HepG2 (cell line): ENCODE results near the gene SCYL1. TPM values are rescaled to one million over a fixed set of nuclear protein-coding genes. Genes with fewer than 3 reads are reported as not detected.

ENCODE experiments used
- CC2D1A ChIP-seq: sonication (generic); formaldehyde crosslinking; IDR thresholded peaks from 2 replicates; pipeline ENCODE4 v1.8.1; 2023; ENCODE audit warnings: mild to moderate bottlenecking, missing genetic modification reagents
- FOXA1 ChIP-seq, 2 experiments: fragments of 450-650 bp in 1 of 2; sonication (generic) in 1 of 2; formaldehyde crosslinking in 1 of 2; IDR thresholded peaks; 2 replicates each; pipeline versions ENCODE4 v1.4.0 to v1.6.1; 2016 to 2020; ENCODE audit warnings: missing genetic modification reagents in 1 of 2
- GLI4 ChIP-seq: sonication (generic); formaldehyde crosslinking; IDR thresholded peaks from 2 replicates; pipeline ENCODE4 v1.5.1; 2020; ENCODE audit warnings: missing genetic modification reagents, mild to moderate bottlenecking, moderate library complexity, borderline replicate concordance
- ISL2 ChIP-seq: sonication (generic); formaldehyde crosslinking; IDR thresholded peaks from 2 replicates; pipeline ENCODE4 v1.5.0; 2020; ENCODE audit warnings: missing genetic modification reagents
- KAT8 ChIP-seq: IDR thresholded peaks from 2 replicates; pipeline ENCODE4 v1.6.1; 2016; ENCODE audit warnings: missing genetic modification reagents, missing compliant biosample characterization
- KDM2A ChIP-seq: sonication (generic); formaldehyde crosslinking; IDR thresholded peaks from 2 replicates; pipeline ENCODE4 v1.4.0; 2020; ENCODE audit warnings: low read depth, missing genetic modification reagents, borderline replicate concordance
- KLF15 ChIP-seq: sonication (generic); formaldehyde crosslinking; IDR thresholded peaks from 2 replicates; pipeline ENCODE4 v1.8.1; 2023; ENCODE audit warnings: borderline replicate concordance, mild to moderate bottlenecking, inconsistent platforms, missing genetic modification reagents, mixed read lengths
- KLF6 ChIP-seq: IDR thresholded peaks from 2 replicates; pipeline ENCODE4 v1.8.0; 2016; ENCODE audit warnings: missing biosample characterization, missing genetic modification reagents
- MLXIP ChIP-seq: sonication (generic); formaldehyde crosslinking; IDR thresholded peaks from 2 replicates; pipeline ENCODE4 v1.9.0; 2021; ENCODE audit warnings: missing genetic modification reagents, borderline replicate concordance
- MTF2 ChIP-seq: sonication (generic); formaldehyde crosslinking; IDR thresholded peaks from 2 replicates; pipeline ENCODE4 v1.5.0; 2020; ENCODE audit warnings: missing genetic modification reagents, borderline replicate concordance
- MYPOP ChIP-seq: sonication (generic); formaldehyde crosslinking; IDR thresholded peaks from 2 replicates; pipeline ENCODE4 v1.8.1; 2023; ENCODE audit warnings: mild to moderate bottlenecking, moderate library complexity, missing genetic modification reagents
- NFKBIZ ChIP-seq: IDR thresholded peaks from 2 replicates; pipeline ENCODE4 v1.6.1; 2018; ENCODE audit warnings: missing genetic modification reagents, missing compliant biosample characterization
- NFRKB ChIP-seq: fragments of 450-650 bp; IDR thresholded peaks from 2 replicates; pipeline ENCODE4 v1.6.1; 2017
- NR2C2 ChIP-seq: sonication (generic); formaldehyde crosslinking; IDR thresholded peaks from 2 replicates; pipeline ENCODE4 v1.4.0; 2020; ENCODE audit warnings: missing genetic modification reagents, mild to moderate bottlenecking, moderate library complexity, borderline replicate concordance
- RARA ChIP-seq: IDR thresholded peaks from 2 replicates; pipeline ENCODE4 v1.6.1; 2016; ENCODE audit warnings: missing genetic modification reagents, missing compliant biosample characterization
- SRY ChIP-seq: sonication (generic); formaldehyde crosslinking; IDR thresholded peaks from 2 replicates; pipeline ENCODE4 v1.8.0; 2022; ENCODE audit warnings: mild to moderate bottlenecking, missing genetic modification reagents
- U2AF1 ChIP-seq: fragments of 200-400 bp; formaldehyde crosslinking; optimal IDR thresholded peaks from 2 replicates; pipeline ENCODE3; 2017; ENCODE audit warnings: mild to moderate bottlenecking, low read depth, low read length
- YEATS4 ChIP-seq: sonication (generic); formaldehyde crosslinking; IDR thresholded peaks from 2 replicates; pipeline ENCODE4 v1.4.0; 2020; ENCODE audit warnings: missing genetic modification reagents, borderline replicate concordance
- ZFX ChIP-seq: sonication (generic); formaldehyde crosslinking; IDR thresholded peaks from 2 replicates; pipeline ENCODE4 v1.4.0; 2020; ENCODE audit warnings: mild to moderate bottlenecking, low read depth, missing genetic modification reagents, moderate library complexity
- ZNF251 ChIP-seq: sonication (generic); formaldehyde crosslinking; IDR thresholded peaks from 2 replicates; pipeline ENCODE4 v1.9.0; 2021; ENCODE audit warnings: mild to moderate bottlenecking, missing genetic modification reagents
- ZNF296 ChIP-seq: sonication (generic); formaldehyde crosslinking; conservative IDR thresholded peaks from 2 replicates; pipeline ENCODE4 v1.5.0; 2020; ENCODE audit warnings: mild to moderate bottlenecking, missing genetic modification reagents
- ZNF337 ChIP-seq: sonication (generic); formaldehyde crosslinking; IDR thresholded peaks from 2 replicates; pipeline ENCODE4 v1.5.1; 2020; ENCODE audit warnings: missing genetic modification reagents, low read depth, mild to moderate bottlenecking, borderline replicate concordance
- ZNF367 ChIP-seq: sonication (generic); formaldehyde crosslinking; IDR thresholded peaks from 2 replicates; pipeline ENCODE4 v1.4.0; 2020; ENCODE audit warnings: missing genetic modification reagents, borderline replicate concordance
- ZNF552 ChIP-seq: sonication (generic); formaldehyde crosslinking; IDR thresholded peaks from 2 replicates; pipeline ENCODE4 v1.9.0; 2022; ENCODE audit warnings: missing genetic modification reagents, mild to moderate bottlenecking, borderline replicate concordance
- ZNF557 ChIP-seq: sonication (generic); formaldehyde crosslinking; IDR thresholded peaks from 2 replicates; pipeline ENCODE4 v1.4.0; 2020; ENCODE audit warnings: missing genetic modification reagents
- ZNF563 ChIP-seq: sonication (generic); formaldehyde crosslinking; IDR thresholded peaks from 2 replicates; pipeline ENCODE4 v1.8.0; 2022; ENCODE audit warnings: mild to moderate bottlenecking, moderate library complexity, missing genetic modification reagents
- ZNF891 ChIP-seq: sonication (generic); formaldehyde crosslinking; IDR thresholded peaks from 2 replicates; pipeline ENCODE4 v1.5.0; 2020; ENCODE audit warnings: mild to moderate bottlenecking, missing genetic modification reagents
- polyA plus RNA-seq, 8 experiments: library from polyadenylated mRNA; depleted of rRNA in 3 of 8; stranded (reverse) in 7 of 8; unstranded in 1 of 8; fragments of >200 nt; fragmentation: Illumina TruSeq in 4 of 8; extraction: Trizol in 4 of 8; gene quantifications; 2 replicates each; pipeline versions ENCODE4 v1.2.1 to v1.2.3, GENCODE V29; 2011 to 2016; ENCODE audit warnings: low read depth in 4 of 8, missing spikeins in 1 of 8, mixed read lengths in 1 of 8; ENCODE audit not compliant: insufficient read depth in 1 of 8
- total RNA-seq, 5 experiments: library from RNA; depleted of rRNA; stranded (reverse); fragments of >200 nt; fragmentation: Illumina TruSeq; extraction: Trizol; gene quantifications; 2 replicates each; pipeline ENCODE4 v1.2.3, GENCODE V29; 2016; ENCODE audit warnings: low read depth in 1 of 5

SCYL1 gene
- total and polyA plus RNA-seq, 2 of the 13 experiments (the other 11 are each of a cell fraction or from before 2014, with no cell fraction given): 65.9 to 103 TPM

DNA sequence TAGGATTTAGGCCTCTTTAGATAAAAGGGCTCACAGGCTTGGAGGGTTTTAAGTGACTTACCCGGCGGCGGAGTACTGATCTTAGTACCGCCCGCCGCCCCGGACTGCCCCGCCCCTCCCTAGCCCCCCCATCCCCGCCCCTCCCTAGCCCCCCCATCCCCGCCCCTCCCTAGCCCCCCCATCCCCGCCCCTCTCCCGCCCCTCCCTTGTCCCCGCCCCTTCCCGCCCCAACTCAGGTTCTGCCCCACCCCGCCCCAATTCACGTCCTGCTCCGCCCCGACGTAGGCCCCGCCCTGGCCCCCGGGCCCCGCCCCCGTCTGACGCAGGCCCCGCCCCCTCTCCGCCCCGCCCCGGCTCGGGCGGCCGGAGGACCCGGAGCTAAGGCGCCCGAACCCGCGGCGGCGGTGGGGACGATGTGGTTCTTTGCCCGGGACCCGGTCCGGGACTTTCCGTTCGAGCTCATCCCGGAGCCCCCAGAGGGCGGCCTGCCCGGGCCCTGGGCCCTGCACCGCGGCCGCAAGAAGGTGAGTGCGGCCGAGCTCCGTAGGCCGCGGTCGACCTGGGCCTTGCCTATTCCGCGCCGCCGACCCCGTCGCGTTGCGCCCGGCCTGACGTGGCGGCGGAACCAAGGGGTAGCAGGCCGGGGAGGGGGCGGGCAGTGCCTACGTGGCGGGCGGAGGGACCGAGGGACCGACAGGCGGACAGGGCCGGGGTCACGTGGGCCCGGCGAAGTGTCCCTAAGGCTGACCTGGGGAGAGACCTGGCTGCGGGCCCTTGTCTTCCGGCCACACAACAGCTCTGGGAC is at the start of gene SCYL1 (continued):
- TF ChIP-seq MYPOP (CRISPR knock-in tag): 0 out of 2 replicates have a peak, but pooled peaks have one; percentile 21
- no peak for TF ChIP-seq KLF15 (CRISPR knock-in tag)
- no peak for TF ChIP-seq ZNF552
- TF ChIP-seq ISL2 (CRISPR knock-in tag): peak; percentile 51
- peak; percentile 38; the same call in 1 of the 2 replicates for TF ChIP-seq NR2C2
- no peak for TF ChIP-seq NFRKB
- no peak for TF ChIP-seq RARA (CRISPR knock-in tag)
- TF ChIP-seq SRY (CRISPR knock-in tag): peak; percentile 67; the same call in 1 of the 2 replicates
- TF ChIP-seq NFKBIZ (CRISPR knock-in tag): peak; percentile 20; the same call in 1 of the 2 replicates
- peak; percentile 59; the same call in 1 of the 2 replicates for TF ChIP-seq KLF6 (CRISPR knock-in tag)
- TF ChIP-seq ZNF557: no peak
- no peak for TF ChIP-seq CC2D1A (CRISPR knock-in tag)
- TF ChIP-seq ZNF337 (CRISPR knock-in tag): no peak
- TF ChIP-seq ZFX: peak; percentile 96
- TF ChIP-seq ZNF563: peak; percentile 86
- TF ChIP-seq U2AF1: no peak
- TF ChIP-seq KAT8: no peak; the same call in 1 of the 2 replicates
- TF ChIP-seq ZNF296: 0 out of 2 replicates have a peak, but pooled peaks have one; percentile 56
- peak; percentile 89; the same call in 1 of the 2 replicates for TF ChIP-seq YEATS4 (CRISPR knock-in tag)
- no peak for TF ChIP-seq GLI4
- peak; percentile 54 for TF ChIP-seq KDM2A (CRISPR knock-in tag)
- peak; percentile 40; the same call in 1 of the 2 replicates for TF ChIP-seq ZNF891 (CRISPR knock-in tag)
- no peak for TF ChIP-seq FOXA1 (IDR thresholded peaks at IDR 0.05)
- no peak for TF ChIP-seq FOXA1 (CRISPR knock-in tag; IDR thresholded peaks at IDR 0.05)
- no peak for TF ChIP-seq ZNF367
- 0 out of 2 replicates have a peak, but pooled peaks have one; percentile 63 for TF ChIP-seq MTF2
- no peak for TF ChIP-seq ZNF251 (CRISPR knock-in tag)
- peak; percentile 46; the same call in 1 of the 2 replicates for TF ChIP-seq MLXIP (CRISPR knock-in tag)
